Measurements from ENCODE around the gene NRXN3. TPM values are rescaled to one million over a fixed set of nuclear protein-coding genes. Genes with fewer than 3 reads are reported as not detected.

NRXN3 gene
- total RNA-seq, 1 experiment from 2014 or later, result not detected

DNA sequence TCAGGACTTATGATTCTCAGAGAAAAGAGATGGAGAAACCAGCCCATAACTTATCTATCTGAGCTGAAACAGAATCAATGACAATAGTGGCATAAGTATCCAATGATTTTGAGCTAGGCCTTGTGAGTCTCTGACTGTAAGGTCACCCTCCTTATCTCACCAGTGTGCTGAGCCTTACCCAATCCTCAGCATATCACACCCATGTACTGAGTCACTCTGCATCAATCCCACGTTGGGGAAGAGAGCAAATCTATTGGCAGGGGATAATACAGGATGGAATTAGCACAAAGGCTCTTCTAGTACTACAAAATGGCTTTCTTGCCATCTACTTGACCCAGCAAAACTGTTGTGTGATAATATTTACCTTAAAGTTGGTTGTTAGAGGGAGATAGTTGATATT, 997.8 kb downstream of the NRXN3 start:
- Histone ChIP-seq H3K4me1 (ENCODE audit: control insufficient read depth, insufficient read depth, low read length) (no peaks in the 10 kb centered on the region), H3K27me3 (ENCODE audit: control insufficient read depth, insufficient read depth, low read length) (no peaks in the 10 kb centered on the region), H3K4me3 (ENCODE audit: low read depth in 2 of 2, low read length in 2 of 2) (no peak overlapping the region), H3K9me3 (ENCODE audit: control insufficient read depth, insufficient read depth, low read depth, low read length) (no peaks in the 10 kb centered on the region), H3K36me3 (ENCODE audit: control insufficient read depth, insufficient read depth, low read length) (no peaks in the 10 kb centered on the region), H3K27ac (ENCODE audit: low read length) (no peak overlapping the region)
- TF ChIP-seq, protein P1, sequence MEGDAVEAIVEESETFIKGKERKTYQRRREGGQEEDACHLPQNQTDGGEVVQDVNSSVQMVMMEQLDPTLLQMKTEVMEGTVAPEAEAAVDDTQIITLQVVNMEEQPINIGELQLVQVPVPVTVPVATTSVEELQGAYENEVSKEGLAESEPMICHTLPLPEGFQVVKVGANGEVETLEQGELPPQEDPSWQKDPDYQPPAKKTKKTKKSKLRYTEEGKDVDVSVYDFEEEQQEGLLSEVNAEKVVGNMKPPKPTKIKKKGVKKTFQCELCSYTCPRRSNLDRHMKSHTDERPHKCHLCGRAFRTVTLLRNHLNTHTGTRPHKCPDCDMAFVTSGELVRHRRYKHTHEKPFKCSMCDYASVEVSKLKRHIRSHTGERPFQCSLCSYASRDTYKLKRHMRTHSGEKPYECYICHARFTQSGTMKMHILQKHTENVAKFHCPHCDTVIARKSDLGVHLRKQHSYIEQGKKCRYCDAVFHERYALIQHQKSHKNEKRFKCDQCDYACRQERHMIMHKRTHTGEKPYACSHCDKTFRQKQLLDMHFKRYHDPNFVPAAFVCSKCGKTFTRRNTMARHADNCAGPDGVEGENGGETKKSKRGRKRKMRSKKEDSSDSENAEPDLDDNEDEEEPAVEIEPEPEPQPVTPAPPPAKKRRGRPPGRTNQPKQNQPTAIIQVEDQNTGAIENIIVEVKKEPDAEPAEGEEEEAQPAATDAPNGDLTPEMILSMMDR (IDR thresholded peaks at IDR 0.05), result no peak
- TF ChIP-seq POLR2AphosphoS5 (IDR thresholded peaks at IDR 0.05; ENCODE audit: low read depth, low read length) (no peak), SIN3A (IDR thresholded peaks at IDR 0.05; ENCODE audit: borderline replicate concordance, insufficient read depth, low read depth, low read length) (no peak), TCF7L2 (IDR thresholded peaks at IDR 0.05; ENCODE audit: low read depth, low read length) (no peak)
- TF ChIP-seq, protein P2, sequence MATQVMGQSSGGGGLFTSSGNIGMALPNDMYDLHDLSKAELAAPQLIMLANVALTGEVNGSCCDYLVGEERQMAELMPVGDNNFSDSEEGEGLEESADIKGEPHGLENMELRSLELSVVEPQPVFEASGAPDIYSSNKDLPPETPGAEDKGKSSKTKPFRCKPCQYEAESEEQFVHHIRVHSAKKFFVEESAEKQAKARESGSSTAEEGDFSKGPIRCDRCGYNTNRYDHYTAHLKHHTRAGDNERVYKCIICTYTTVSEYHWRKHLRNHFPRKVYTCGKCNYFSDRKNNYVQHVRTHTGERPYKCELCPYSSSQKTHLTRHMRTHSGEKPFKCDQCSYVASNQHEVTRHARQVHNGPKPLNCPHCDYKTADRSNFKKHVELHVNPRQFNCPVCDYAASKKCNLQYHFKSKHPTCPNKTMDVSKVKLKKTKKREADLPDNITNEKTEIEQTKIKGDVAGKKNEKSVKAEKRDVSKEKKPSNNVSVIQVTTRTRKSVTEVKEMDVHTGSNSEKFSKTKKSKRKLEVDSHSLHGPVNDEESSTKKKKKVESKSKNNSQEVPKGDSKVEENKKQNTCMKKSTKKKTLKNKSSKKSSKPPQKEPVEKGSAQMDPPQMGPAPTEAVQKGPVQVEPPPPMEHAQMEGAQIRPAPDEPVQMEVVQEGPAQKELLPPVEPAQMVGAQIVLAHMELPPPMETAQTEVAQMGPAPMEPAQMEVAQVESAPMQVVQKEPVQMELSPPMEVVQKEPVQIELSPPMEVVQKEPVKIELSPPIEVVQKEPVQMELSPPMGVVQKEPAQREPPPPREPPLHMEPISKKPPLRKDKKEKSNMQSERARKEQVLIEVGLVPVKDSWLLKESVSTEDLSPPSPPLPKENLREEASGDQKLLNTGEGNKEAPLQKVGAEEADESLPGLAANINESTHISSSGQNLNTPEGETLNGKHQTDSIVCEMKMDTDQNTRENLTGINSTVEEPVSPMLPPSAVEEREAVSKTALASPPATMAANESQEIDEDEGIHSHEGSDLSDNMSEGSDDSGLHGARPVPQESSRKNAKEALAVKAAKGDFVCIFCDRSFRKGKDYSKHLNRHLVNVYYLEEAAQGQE (IDR thresholded peaks at IDR 0.05; ENCODE audit: insufficient read depth in 1 of 2, low read depth in 2 of 2, low read length in 1 of 2), result no peak
- POLR2A ChIA-PET, result no interaction called here
- CTCF ChIA-PET, result no interaction called here
- ATAC-seq (no peak), DNase-seq (ENCODE audit: low read depth, low spot score) (no peak)
- BruUV-seq (replicated peaks), result no TSS peak
- intact Hi-C loops (cut with micrococcal nuclease; ENCODE audit: unreplicated experiment) (no loop called here), in situ Hi-C loops (cut with HindIII; ENCODE audit: low pct_unique_long_range_greater_than_20kb, low sequenced_read_pairs) (no loop called here)

DNA sequence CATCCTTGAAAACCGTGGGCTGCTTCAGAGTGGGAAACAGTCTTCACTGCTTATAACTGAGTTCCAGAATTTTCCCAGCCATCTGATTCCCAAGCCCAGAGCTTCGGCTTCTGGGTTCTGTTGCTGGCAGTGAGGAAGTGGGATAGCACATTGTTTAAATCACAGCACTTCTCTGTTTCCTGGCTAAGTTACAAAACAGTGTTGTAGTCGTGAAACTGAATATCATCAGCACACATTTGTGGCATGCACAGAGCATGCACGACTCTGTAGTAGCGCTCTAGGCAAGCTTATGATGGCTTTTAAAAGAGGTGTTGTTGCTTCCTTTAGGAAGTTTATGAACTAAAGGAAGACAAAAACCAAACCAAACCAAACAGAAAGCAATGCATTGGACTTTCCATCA, 1005.5 kb downstream of the NRXN3 start:
- CTCF ChIA-PET, result no interaction called here

More for the DNA sequence above, 1005.5 kb downstream of the NRXN3 start:
- no peak for DNase-seq (ENCODE audit: low read depth, low spot score)
- H3K4me1 ChIP-seq (ENCODE audit: control insufficient read depth, insufficient read depth, low read length), result no peaks in the 10 kb centered on the region
- TF ChIP-seq SIN3A (IDR thresholded peaks at IDR 0.05; ENCODE audit: borderline replicate concordance, insufficient read depth, low read depth, low read length), result no peak
- TF ChIP-seq, protein P1 (IDR thresholded peaks at IDR 0.05), result no peak
- TF ChIP-seq, protein P2 (IDR thresholded peaks at IDR 0.05; ENCODE audit: insufficient read depth in 1 of 2, low read depth in 2 of 2, low read length in 1 of 2), result no peak
- TF ChIP-seq TCF7L2 (IDR thresholded peaks at IDR 0.05; ENCODE audit: low read depth, low read length), result no peak
- no peak for TF ChIP-seq POLR2AphosphoS5 (IDR thresholded peaks at IDR 0.05; ENCODE audit: low read depth, low read length)
- H3K27ac ChIP-seq (ENCODE audit: low read length), result no peak overlapping the region
- intact Hi-C loops (cut with micrococcal nuclease; ENCODE audit: unreplicated experiment) (no loop called here), in situ Hi-C loops (cut with HindIII; ENCODE audit: low pct_unique_long_range_greater_than_20kb, low sequenced_read_pairs) (no loop called here)
- H3K27me3 ChIP-seq (ENCODE audit: control insufficient read depth, insufficient read depth, low read length), result no peaks in the 10 kb centered on the region
- no peaks in the 10 kb centered on the region for H3K36me3 ChIP-seq (ENCODE audit: control insufficient read depth, insufficient read depth, low read length)
- no peak for ATAC-seq
- POLR2A ChIA-PET, result no interaction called here
- H3K4me3 ChIP-seq (ENCODE audit: low read depth in 2 of 2, low read length in 2 of 2), result no peak overlapping the region
- no TSS peak for BruUV-seq (replicated peaks)
- H3K9me3 ChIP-seq (ENCODE audit: control insufficient read depth, insufficient read depth, low read depth, low read length), result no peaks in the 10 kb centered on the region

Data from Panc1 (cell line).